Spleen (tissue), 11 donors: Measurements from ENCODE around the gene BMP3. TPM values are rescaled to one million over a fixed set of nuclear protein-coding genes. Genes with fewer than 3 reads are reported as not detected.
A peak's percentile ranks its signal among the peaks of the same experiment; 100 is the strongest.

Source experiments
- DNase-seq: peaks from one replicate; pipeline ENCODE4 v3.0.0-alpha.2; 2020
- H3K27ac ChIP-seq, 8 donors: fragments of 200-600 bp; sonication (generic) in 7 of 8; 1 replicate in 4 of 8; 2 replicates in 4 of 8; pipeline versions ENCODE4 v1.5.0 to v1.8.0; 2016 to 2021; ENCODE audit warnings: inconsistent platforms in 4 of 8, mild to moderate bottlenecking in 4 of 8, moderate library complexity in 1 of 8
- H3K27me3 ChIP-seq, 7 donors: fragments of 200-600 bp; sonication (generic) in 6 of 7; replicated peaks in 1 of 7; 1 replicate in 4 of 7; 2 replicates in 3 of 7; pipeline versions ENCODE4 v1.5.0 to v1.8.0; 2016 to 2021; ENCODE audit warnings: inconsistent platforms in 3 of 7, mild to moderate bottlenecking in 1 of 7
- H3K36me3 ChIP-seq, 6 donors: fragments of 200-600 bp; sonication (generic) in 5 of 6; 1 replicate in 4 of 6; 2 replicates in 2 of 6; pipeline versions ENCODE4 v1.5.0 to v1.8.0; 2016 to 2021; ENCODE audit warnings: inconsistent platforms in 2 of 6
- H3K4me1 ChIP-seq, 6 donors: fragments of 200-600 bp; sonication (generic) in 5 of 6; 1 replicate in 3 of 6; 2 replicates in 3 of 6; pipeline versions ENCODE4 v1.5.0 to v1.8.0; 2016 to 2021; ENCODE audit warnings: inconsistent platforms in 3 of 6
- H3K4me3 ChIP-seq, 8 donors: fragments of 200-600 bp; sonication (generic) in 7 of 8; 1 replicate in 4 of 8; 2 replicates in 4 of 8; pipeline versions ENCODE4 v1.5.0 to v1.8.0; 2016 to 2021; ENCODE audit warnings: inconsistent platforms in 4 of 8, mild to moderate bottlenecking in 4 of 8, moderate library complexity in 2 of 8
- H3K9me3 ChIP-seq, 8 donors: fragments of 200-600 bp; sonication (generic) in 7 of 8; 1 replicate in 4 of 8; 2 replicates in 4 of 8; pipeline versions ENCODE4 v1.5.0 to v1.8.0; 2016 to 2021; ENCODE audit warnings: inconsistent platforms in 4 of 8
- CTCF ChIP-seq, 11 experiments: fragments of 200-600 bp in 7 of 11; fragments of 450-650 bp in 4 of 11; sonication (generic) in 4 of 11; IDR thresholded peaks in 8 of 11; conservative IDR thresholded peaks in 3 of 11; 1 replicate in 7 of 11; 2 replicates in 4 of 11; pipeline versions ENCODE4 v1.4.0 to v1.8.0; 2016 to 2021; ENCODE audit warnings: antibody characterized with exemption in 11 of 11, inconsistent platforms in 4 of 11, mild to moderate bottlenecking in 1 of 11
- POLR2A ChIP-seq, 3 donors: fragments of 450-650 bp; IDR thresholded peaks; one replicate each; pipeline ENCODE4 v1.5.1; 2017; ENCODE audit warnings: antibody characterized with exemption in 3 of 3, mild to moderate bottlenecking in 1 of 3
- POLR2AphosphoS5 ChIP-seq, 3 donors: sonication (generic); formaldehyde crosslinking; IDR thresholded peaks; one replicate each; pipeline ENCODE4 v1.5.1; 2017; ENCODE audit warnings: antibody characterized with exemption in 3 of 3
- WGBS, 5 donors: extraction: QIAGEN DNeasy Blood & Tissue Kit in 3 of 5; methylation state at CpG; one replicate each; pipeline versions ENCODE4 v1.1.5 to v1.1.7; 2013 to 2018; 5-methylcytosine and 5-hydroxymethylcytosine counted together
- intact Hi-C: fragments of 100-400 bp; cut with DNase I; formaldehyde crosslinking; loops from one replicate; pipeline ENCODE4 v1.15.0; 2023; ENCODE audit warnings: low total_unique reads
- polyA plus RNA-seq, 3 donors: library from polyadenylated mRNA; stranded (reverse); fragments of 200-250 nt; gene quantifications; one replicate each; pipeline ENCODE4 v1.2.1, GENCODE V29; 2013
- total RNA-seq, 7 donors: library from RNA; depleted of rRNA in 3 of 7; stranded (reverse); fragments of >200 nt in 3 of 7; fragmentation: NEBNext Ultra II Directional in 4 of 7; extraction: Animal tissue kit (Norgen Biotek cat#: 25700) in 4 of 7; gene quantifications; one replicate each; pipeline versions ENCODE4 v1.1.0 to v1.2.1, GENCODE V29; 2016 to 2021
- donor health status: healthy with polysubstance abuse.
- donor health status: DM: no; HTN: no; CAD: no; lungs with moderate emphysema.
- donor health status: DM: no; HTN: no; CAD: no.
- donor health status: Bipolar disorder and iron deficiency.
- donor health status: healthy.
- donor health status: DM: no; HTN: no; CAD: no.
- donor health status: DM: yes; HTN: yes; CAD: no.

Gene BMP3
- total and polyA plus RNA-seq, 10 donors = 0.06 to 0.33 (median 0.23) TPM; not detected in 3

- no peak overlapping the region for H3K4me3 ChIP-seq
- intact Hi-C loops = loop anchor here (10.0 kb wide), 1 partner anchor 285 kb away; no protein-coding TSS in a partner anchor
These were observed 39.3 kb downstream of the BMP3 start for GRCh38 chr4:81069706-81070331.

GRCh38 chr4:81071013-81071412, 40.5 kb downstream of the BMP3 start:
- no peak for TF ChIP-seq POLR2A (IDR thresholded peaks at IDR 0.05)
- TF ChIP-seq POLR2AphosphoS5 (IDR thresholded peaks at IDR 0.05) = no peak
- TF ChIP-seq CTCF (IDR thresholded peaks at IDR 0.05 in 8 of 11, conservative IDR thresholded peaks at IDR 0.05 in 3 of 11) = no peak
- Histone ChIP-seq H3K27ac (no peak overlapping the region), H3K9me3 (no peaks in the 10 kb centered on the region), H3K27me3 (no peaks in the 10 kb centered on the region), H3K4me1 (no peaks in the 10 kb centered on the region), H3K36me3 (no peaks in the 10 kb centered on the region), H3K4me3 (no peak overlapping the region)
- DNase-seq = no peak
- 37 to 70% (median 54%) methylated on average over 2 of the region's 2 CpGs for WGBS, 5 donors
- intact Hi-C loops = no loop called here

More at GRCh38 chr4:81069706-81070331, 39.3 kb downstream of the BMP3 start:
- Histone ChIP-seq H3K27me3 (peaks cover 0 to 3% (median 0%) of the 10 kb centered on the region in 7 donors), H3K36me3 (no peaks in the 10 kb centered on the region), H3K27ac (no peak overlapping the region), H3K4me1 (no peaks in the 10 kb centered on the region), H3K9me3 (no peaks in the 10 kb centered on the region)
- no peak for DNase-seq
- TF ChIP-seq POLR2A (IDR thresholded peaks at IDR 0.05) (no peak), CTCF (IDR thresholded peaks at IDR 0.05 in 8 of 11, conservative IDR thresholded peaks at IDR 0.05 in 3 of 11) (peak; percentile 24 to 83 (median 76))
- 12 to 15% (median 12%) methylated on average over 6 of the region's 6 CpGs for WGBS, 5 donors

GRCh38 chr4:81081156-81081555, 50.6 kb downstream of the BMP3 start:
- H3K27ac ChIP-seq = no peak overlapping the region
- intact Hi-C loops = no loop called here
- WGBS, 5 donors = 86 to 98% (median 90%) methylated on average over 4 to 5 of the region's 5 CpGs
- no peak for TF ChIP-seq CTCF (IDR thresholded peaks at IDR 0.05 in 8 of 11, conservative IDR thresholded peaks at IDR 0.05 in 3 of 11)
- no peak for TF ChIP-seq POLR2AphosphoS5 (IDR thresholded peaks at IDR 0.05)
- no peak for TF ChIP-seq POLR2A (IDR thresholded peaks at IDR 0.05)
- no peaks in the 10 kb centered on the region for H3K27me3 ChIP-seq
- H3K4me3 ChIP-seq = no peak overlapping the region
- H3K4me1 ChIP-seq = no peaks in the 10 kb centered on the region
- no peaks in the 10 kb centered on the region for H3K9me3 ChIP-seq
- DNase-seq = no peak
- H3K36me3 ChIP-seq = no peaks in the 10 kb centered on the region

GRCh38 chr4:81084029-81084428, 53.5 kb downstream of the BMP3 start:
- no peak overlapping the region for H3K4me3 ChIP-seq
- no peak for DNase-seq
- H3K9me3 ChIP-seq = no peaks in the 10 kb centered on the region
- H3K4me1 ChIP-seq = no peaks in the 10 kb centered on the region
- intact Hi-C loops = no loop called here
- no peak overlapping the region for H3K27ac ChIP-seq
- H3K36me3 ChIP-seq = no peaks in the 10 kb centered on the region
- no peak for TF ChIP-seq CTCF (IDR thresholded peaks at IDR 0.05 in 8 of 11, conservative IDR thresholded peaks at IDR 0.05 in 3 of 11)
- no peak for TF ChIP-seq POLR2AphosphoS5 (IDR thresholded peaks at IDR 0.05)
- no peak for TF ChIP-seq POLR2A (IDR thresholded peaks at IDR 0.05)
- no peaks in the 10 kb centered on the region for H3K27me3 ChIP-seq
